ENCODE results near the gene VPS35.

DNA sequence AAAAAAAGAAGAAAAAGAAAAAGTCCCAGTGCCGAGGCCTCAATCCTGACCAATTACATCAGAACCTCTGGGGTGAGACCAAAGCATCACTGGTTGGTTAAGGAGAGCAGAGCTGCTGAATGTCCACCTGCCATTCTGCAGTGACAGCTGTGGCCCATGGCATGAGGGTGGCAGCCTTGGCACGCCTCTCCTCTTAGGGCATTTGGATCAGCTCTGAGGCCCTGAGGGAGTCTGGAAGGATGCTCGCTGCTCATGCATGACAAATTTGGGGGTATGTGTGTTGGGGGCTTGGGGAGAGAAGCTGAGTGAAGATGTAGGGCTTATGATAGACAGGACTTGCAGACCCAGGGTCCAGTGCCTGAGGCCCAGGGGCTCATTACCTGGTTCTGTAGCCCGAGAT lies 32.9 kb upstream of the VPS35 start:
- TF ChIP-seq, protein P1, sequence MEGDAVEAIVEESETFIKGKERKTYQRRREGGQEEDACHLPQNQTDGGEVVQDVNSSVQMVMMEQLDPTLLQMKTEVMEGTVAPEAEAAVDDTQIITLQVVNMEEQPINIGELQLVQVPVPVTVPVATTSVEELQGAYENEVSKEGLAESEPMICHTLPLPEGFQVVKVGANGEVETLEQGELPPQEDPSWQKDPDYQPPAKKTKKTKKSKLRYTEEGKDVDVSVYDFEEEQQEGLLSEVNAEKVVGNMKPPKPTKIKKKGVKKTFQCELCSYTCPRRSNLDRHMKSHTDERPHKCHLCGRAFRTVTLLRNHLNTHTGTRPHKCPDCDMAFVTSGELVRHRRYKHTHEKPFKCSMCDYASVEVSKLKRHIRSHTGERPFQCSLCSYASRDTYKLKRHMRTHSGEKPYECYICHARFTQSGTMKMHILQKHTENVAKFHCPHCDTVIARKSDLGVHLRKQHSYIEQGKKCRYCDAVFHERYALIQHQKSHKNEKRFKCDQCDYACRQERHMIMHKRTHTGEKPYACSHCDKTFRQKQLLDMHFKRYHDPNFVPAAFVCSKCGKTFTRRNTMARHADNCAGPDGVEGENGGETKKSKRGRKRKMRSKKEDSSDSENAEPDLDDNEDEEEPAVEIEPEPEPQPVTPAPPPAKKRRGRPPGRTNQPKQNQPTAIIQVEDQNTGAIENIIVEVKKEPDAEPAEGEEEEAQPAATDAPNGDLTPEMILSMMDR (IDR thresholded peaks at IDR 0.05) = no peak
- TF ChIP-seq, protein P2, sequence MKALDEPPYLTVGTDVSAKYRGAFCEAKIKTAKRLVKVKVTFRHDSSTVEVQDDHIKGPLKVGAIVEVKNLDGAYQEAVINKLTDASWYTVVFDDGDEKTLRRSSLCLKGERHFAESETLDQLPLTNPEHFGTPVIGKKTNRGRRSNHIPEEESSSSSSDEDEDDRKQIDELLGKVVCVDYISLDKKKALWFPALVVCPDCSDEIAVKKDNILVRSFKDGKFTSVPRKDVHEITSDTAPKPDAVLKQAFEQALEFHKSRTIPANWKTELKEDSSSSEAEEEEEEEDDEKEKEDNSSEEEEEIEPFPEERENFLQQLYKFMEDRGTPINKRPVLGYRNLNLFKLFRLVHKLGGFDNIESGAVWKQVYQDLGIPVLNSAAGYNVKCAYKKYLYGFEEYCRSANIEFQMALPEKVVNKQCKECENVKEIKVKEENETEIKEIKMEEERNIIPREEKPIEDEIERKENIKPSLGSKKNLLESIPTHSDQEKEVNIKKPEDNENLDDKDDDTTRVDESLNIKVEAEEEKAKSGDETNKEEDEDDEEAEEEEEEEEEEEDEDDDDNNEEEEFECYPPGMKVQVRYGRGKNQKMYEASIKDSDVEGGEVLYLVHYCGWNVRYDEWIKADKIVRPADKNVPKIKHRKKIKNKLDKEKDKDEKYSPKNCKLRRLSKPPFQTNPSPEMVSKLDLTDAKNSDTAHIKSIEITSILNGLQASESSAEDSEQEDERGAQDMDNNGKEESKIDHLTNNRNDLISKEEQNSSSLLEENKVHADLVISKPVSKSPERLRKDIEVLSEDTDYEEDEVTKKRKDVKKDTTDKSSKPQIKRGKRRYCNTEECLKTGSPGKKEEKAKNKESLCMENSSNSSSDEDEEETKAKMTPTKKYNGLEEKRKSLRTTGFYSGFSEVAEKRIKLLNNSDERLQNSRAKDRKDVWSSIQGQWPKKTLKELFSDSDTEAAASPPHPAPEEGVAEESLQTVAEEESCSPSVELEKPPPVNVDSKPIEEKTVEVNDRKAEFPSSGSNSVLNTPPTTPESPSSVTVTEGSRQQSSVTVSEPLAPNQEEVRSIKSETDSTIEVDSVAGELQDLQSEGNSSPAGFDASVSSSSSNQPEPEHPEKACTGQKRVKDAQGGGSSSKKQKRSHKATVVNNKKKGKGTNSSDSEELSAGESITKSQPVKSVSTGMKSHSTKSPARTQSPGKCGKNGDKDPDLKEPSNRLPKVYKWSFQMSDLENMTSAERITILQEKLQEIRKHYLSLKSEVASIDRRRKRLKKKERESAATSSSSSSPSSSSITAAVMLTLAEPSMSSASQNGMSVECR (CRISPR knock-in tag; IDR thresholded peaks at IDR 0.05; ENCODE audit: borderline replicate concordance) = no peak
- TF ChIP-seq ZNF232 (CRISPR knock-in tag; IDR thresholded peaks at IDR 0.05) (no peak), CREB1 (CRISPR knock-in tag; IDR thresholded peaks at IDR 0.05) (no peak), GRHL2 (CRISPR knock-in tag; IDR thresholded peaks at IDR 0.05; ENCODE audit: insufficient replicate concordance, severe bottlenecking) (no peak)
- TF ChIP-seq, protein P3, sequence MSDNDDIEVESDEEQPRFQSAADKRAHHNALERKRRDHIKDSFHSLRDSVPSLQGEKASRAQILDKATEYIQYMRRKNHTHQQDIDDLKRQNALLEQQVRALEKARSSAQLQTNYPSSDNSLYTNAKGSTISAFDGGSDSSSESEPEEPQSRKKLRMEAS (CRISPR knock-in tag; IDR thresholded peaks at IDR 0.05) = no peak
- TF ChIP-seq, protein P4, sequence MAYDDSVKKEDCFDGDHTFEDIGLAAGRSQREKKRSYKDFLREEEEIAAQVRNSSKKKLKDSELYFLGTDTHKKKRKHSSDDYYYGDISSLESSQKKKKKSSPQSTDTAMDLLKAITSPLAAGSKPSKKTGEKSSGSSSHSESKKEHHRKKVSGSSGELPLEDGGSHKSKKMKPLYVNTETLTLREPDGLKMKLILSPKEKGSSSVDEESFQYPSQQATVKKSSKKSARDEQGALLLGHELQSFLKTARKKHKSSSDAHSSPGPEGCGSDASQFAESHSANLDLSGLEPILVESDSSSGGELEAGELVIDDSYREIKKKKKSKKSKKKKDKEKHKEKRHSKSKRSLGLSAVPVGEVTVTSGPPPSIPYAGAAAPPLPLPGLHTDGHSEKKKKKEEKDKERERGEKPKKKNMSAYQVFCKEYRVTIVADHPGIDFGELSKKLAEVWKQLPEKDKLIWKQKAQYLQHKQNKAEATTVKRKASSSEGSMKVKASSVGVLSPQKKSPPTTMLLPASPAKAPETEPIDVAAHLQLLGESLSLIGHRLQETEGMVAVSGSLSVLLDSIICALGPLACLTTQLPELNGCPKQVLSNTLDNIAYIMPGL (CRISPR knock-in tag; IDR thresholded peaks at IDR 0.05) = no peak
- TF ChIP-seq, protein P5, sequence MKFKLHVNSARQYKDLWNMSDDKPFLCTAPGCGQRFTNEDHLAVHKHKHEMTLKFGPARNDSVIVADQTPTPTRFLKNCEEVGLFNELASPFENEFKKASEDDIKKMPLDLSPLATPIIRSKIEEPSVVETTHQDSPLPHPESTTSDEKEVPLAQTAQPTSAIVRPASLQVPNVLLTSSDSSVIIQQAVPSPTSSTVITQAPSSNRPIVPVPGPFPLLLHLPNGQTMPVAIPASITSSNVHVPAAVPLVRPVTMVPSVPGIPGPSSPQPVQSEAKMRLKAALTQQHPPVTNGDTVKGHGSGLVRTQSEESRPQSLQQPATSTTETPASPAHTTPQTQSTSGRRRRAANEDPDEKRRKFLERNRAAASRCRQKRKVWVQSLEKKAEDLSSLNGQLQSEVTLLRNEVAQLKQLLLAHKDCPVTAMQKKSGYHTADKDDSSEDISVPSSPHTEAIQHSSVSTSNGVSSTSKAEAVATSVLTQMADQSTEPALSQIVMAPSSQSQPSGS (CRISPR knock-in tag; IDR thresholded peaks at IDR 0.05; ENCODE audit: borderline replicate concordance, low read depth) = no peak
- TF ChIP-seq, protein P6, sequence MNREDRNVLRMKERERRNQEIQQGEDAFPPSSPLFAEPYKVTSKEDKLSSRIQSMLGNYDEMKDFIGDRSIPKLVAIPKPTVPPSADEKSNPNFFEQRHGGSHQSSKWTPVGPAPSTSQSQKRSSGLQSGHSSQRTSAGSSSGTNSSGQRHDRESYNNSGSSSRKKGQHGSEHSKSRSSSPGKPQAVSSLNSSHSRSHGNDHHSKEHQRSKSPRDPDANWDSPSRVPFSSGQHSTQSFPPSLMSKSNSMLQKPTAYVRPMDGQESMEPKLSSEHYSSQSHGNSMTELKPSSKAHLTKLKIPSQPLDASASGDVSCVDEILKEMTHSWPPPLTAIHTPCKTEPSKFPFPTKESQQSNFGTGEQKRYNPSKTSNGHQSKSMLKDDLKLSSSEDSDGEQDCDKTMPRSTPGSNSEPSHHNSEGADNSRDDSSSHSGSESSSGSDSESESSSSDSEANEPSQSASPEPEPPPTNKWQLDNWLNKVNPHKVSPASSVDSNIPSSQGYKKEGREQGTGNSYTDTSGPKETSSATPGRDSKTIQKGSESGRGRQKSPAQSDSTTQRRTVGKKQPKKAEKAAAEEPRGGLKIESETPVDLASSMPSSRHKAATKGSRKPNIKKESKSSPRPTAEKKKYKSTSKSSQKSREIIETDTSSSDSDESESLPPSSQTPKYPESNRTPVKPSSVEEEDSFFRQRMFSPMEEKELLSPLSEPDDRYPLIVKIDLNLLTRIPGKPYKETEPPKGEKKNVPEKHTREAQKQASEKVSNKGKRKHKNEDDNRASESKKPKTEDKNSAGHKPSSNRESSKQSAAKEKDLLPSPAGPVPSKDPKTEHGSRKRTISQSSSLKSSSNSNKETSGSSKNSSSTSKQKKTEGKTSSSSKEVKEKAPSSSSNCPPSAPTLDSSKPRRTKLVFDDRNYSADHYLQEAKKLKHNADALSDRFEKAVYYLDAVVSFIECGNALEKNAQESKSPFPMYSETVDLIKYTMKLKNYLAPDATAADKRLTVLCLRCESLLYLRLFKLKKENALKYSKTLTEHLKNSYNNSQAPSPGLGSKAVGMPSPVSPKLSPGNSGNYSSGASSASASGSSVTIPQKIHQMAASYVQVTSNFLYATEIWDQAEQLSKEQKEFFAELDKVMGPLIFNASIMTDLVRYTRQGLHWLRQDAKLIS (CRISPR knock-in tag; IDR thresholded peaks at IDR 0.05; ENCODE audit: borderline replicate concordance) = no peak
- TF ChIP-seq, protein P7, sequence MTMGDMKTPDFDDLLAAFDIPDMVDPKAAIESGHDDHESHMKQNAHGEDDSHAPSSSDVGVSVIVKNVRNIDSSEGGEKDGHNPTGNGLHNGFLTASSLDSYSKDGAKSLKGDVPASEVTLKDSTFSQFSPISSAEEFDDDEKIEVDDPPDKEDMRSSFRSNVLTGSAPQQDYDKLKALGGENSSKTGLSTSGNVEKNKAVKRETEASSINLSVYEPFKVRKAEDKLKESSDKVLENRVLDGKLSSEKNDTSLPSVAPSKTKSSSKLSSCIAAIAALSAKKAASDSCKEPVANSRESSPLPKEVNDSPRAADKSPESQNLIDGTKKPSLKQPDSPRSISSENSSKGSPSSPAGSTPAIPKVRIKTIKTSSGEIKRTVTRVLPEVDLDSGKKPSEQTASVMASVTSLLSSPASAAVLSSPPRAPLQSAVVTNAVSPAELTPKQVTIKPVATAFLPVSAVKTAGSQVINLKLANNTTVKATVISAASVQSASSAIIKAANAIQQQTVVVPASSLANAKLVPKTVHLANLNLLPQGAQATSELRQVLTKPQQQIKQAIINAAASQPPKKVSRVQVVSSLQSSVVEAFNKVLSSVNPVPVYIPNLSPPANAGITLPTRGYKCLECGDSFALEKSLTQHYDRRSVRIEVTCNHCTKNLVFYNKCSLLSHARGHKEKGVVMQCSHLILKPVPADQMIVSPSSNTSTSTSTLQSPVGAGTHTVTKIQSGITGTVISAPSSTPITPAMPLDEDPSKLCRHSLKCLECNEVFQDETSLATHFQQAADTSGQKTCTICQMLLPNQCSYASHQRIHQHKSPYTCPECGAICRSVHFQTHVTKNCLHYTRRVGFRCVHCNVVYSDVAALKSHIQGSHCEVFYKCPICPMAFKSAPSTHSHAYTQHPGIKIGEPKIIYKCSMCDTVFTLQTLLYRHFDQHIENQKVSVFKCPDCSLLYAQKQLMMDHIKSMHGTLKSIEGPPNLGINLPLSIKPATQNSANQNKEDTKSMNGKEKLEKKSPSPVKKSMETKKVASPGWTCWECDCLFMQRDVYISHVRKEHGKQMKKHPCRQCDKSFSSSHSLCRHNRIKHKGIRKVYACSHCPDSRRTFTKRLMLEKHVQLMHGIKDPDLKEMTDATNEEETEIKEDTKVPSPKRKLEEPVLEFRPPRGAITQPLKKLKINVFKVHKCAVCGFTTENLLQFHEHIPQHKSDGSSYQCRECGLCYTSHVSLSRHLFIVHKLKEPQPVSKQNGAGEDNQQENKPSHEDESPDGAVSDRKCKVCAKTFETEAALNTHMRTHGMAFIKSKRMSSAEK (CRISPR knock-in tag; IDR thresholded peaks at IDR 0.05; ENCODE audit: borderline replicate concordance) = no peak
- TF ChIP-seq, protein P8, sequence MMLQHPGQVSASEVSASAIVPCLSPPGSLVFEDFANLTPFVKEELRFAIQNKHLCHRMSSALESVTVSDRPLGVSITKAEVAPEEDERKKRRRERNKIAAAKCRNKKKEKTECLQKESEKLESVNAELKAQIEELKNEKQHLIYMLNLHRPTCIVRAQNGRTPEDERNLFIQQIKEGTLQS (CRISPR knock-in tag; conservative IDR thresholded peaks at IDR 0.05) = no peak
- TF ChIP-seq, protein P9, sequence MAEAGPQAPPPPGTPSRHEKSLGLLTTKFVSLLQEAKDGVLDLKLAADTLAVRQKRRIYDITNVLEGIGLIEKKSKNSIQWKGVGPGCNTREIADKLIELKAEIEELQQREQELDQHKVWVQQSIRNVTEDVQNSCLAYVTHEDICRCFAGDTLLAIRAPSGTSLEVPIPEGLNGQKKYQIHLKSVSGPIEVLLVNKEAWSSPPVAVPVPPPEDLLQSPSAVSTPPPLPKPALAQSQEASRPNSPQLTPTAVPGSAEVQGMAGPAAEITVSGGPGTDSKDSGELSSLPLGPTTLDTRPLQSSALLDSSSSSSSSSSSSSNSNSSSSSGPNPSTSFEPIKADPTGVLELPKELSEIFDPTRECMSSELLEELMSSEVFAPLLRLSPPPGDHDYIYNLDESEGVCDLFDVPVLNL (CRISPR knock-in tag; IDR thresholded peaks at IDR 0.05; ENCODE audit: borderline replicate concordance, low read depth) = no peak

Data from WTC11 (cell line).